Measurements from ENCODE around the gene SMTNL2. TPM values are rescaled to one million over a fixed set of nuclear protein-coding genes. Genes with fewer than 3 reads are reported as not detected.

SMTNL2 gene
- total and polyA plus RNA-seq, 9 of the 15 experiments (the other 6 are each of a cell fraction or from before 2014, with no cell fraction given) = not detected

- Histone ChIP-seq H3K9me3 (replicated peaks; ENCODE audit: control insufficient read depth, insufficient read depth, low read depth, low read length) (no peaks in the 10 kb centered on the region), H3K79me2 (ENCODE audit: control insufficient read depth, insufficient read depth, low read length) (no peaks in the 10 kb centered on the region), H3K27ac (ENCODE audit: extremely low read depth, low read depth, low read length) (no peak overlapping the region), H3K9ac (ENCODE audit: insufficient read depth in 1 of 2, low read depth in 2 of 2, low read length in 2 of 2) (peak overlapping the region in 1 of 2 experiments; percentile 36; a peak in 1 of 4 replicates), H2AFZ (ENCODE audit: low read depth, low read length) (no peak overlapping the region), H3K36me3 (ENCODE audit: control insufficient read depth, insufficient read depth, low read length) (peaks cover 55% of the 10 kb centered on the region; the same call in 2 of the 3 replicates), H4K20me1 (replicated peaks; ENCODE audit: control insufficient read depth, insufficient read depth, low read length) (peaks cover 4% of the 10 kb centered on the region; the same call in 1 of the 2 replicates), H3K4me3 (no peak overlapping the region), H3K27me3 (ENCODE audit: control insufficient read depth in 2 of 2, insufficient read depth in 2 of 2, low read length in 2 of 2) (peaks cover 0 to 8% of the 10 kb centered on the region in 2 experiments; a peak in 2 of 5 replicates), H3K9me1 (ENCODE audit: control insufficient read depth, insufficient read depth, low read length) (no peaks in the 10 kb centered on the region), H3K4me2 (ENCODE audit: insufficient read depth, low read length) (no peak overlapping the region), H3K4me1 (replicated peaks in 1 of 2; ENCODE audit: control insufficient read depth in 2 of 2, insufficient read depth in 2 of 2, low read length in 2 of 2) (peaks cover 0 to 80% of the 10 kb centered on the region in 2 experiments; a peak in 3 of 5 replicates)
- ATAC-seq (no peak), FAIRE-seq (no peak), DNase-seq (ENCODE audit: extremely low read depth in 1 of 4, low spot score in 3 of 4) (no peak)
- 89% methylated on average over 5 of the region's 19 CpGs for WGBS (ENCODE audit: insufficient coverage, low coverage, missing lambda C conversion rate)
- in situ Hi-C loops (cut with MboI) (no loop called here), intact Hi-C loops (cut with micrococcal nuclease) (no loop called here)
- POLR2A ChIA-PET = interaction anchor here (0.6 to 1.3 kb wide), 3 partner anchors 9 to 57 kb away, joined by 3 to 5 read pairs (median 3); partner anchors contain the start of gene MYBBP1A
- TF ChIP-seq TBL1XR1 (IDR thresholded peaks at IDR 0.05; ENCODE audit: low read length in 2 of 2) = no peak
- TF ChIP-seq POLR2G (IDR thresholded peaks at IDR 0.05; ENCODE audit: low read depth, low read length) = peak; percentile 47; the same call in 1 of the 2 replicates
- no peak for TF ChIP-seq CCAR2 (IDR thresholded peaks at IDR 0.05; ENCODE audit: low read depth, low read length)
- no peak for TF ChIP-seq ZKSCAN3 (CRISPR knock-in tag; IDR thresholded peaks at IDR 0.05)
- TF ChIP-seq MNT (conservative IDR thresholded peaks at IDR 0.05) = no peak
- no peak for TF ChIP-seq U2AF2 (optimal IDR thresholded peaks at IDR 0.05; ENCODE audit: low read depth, low read length)
- peak; percentile 56 for TF ChIP-seq RBFOX2 (IDR thresholded peaks at IDR 0.05; ENCODE audit: low read depth, low read length)
- TF ChIP-seq GTF2B (IDR thresholded peaks at IDR 0.05; ENCODE audit: extremely low read depth, insufficient read length) = no peak
- TF ChIP-seq HDAC2 (IDR thresholded peaks at IDR 0.05) = no peak
- TF ChIP-seq MEF2A (IDR thresholded peaks at IDR 0.05; ENCODE audit: control insufficient read depth, low read depth, low read length) = no peak
- BruUV-seq (replicated peaks) = no TSS peak
- CTCF ChIA-PET (ENCODE audit: low intra/inter-chr PET ratio) = no interaction called here
These were observed 46.7 kb upstream of the SMTNL2 start for GRCh38 chr17:4537451-4538235.
